ENCODE results near the gene ABCA7. TPM values are rescaled to one million over a fixed set of nuclear protein-coding genes. Genes with fewer than 3 reads are reported as not detected.
A peak's percentile ranks its signal among the peaks of the same experiment; 100 is the strongest.
"Not testable (repeated sequence)": the region's sequence is repeated elsewhere in the genome, so short reads cannot be mapped to it uniquely, and the experiment has no call there.

The ABCA7 gene
- total and polyA plus RNA-seq, 4 donors, result 9.4 to 23.7 (median 15.7) TPM

DNA sequence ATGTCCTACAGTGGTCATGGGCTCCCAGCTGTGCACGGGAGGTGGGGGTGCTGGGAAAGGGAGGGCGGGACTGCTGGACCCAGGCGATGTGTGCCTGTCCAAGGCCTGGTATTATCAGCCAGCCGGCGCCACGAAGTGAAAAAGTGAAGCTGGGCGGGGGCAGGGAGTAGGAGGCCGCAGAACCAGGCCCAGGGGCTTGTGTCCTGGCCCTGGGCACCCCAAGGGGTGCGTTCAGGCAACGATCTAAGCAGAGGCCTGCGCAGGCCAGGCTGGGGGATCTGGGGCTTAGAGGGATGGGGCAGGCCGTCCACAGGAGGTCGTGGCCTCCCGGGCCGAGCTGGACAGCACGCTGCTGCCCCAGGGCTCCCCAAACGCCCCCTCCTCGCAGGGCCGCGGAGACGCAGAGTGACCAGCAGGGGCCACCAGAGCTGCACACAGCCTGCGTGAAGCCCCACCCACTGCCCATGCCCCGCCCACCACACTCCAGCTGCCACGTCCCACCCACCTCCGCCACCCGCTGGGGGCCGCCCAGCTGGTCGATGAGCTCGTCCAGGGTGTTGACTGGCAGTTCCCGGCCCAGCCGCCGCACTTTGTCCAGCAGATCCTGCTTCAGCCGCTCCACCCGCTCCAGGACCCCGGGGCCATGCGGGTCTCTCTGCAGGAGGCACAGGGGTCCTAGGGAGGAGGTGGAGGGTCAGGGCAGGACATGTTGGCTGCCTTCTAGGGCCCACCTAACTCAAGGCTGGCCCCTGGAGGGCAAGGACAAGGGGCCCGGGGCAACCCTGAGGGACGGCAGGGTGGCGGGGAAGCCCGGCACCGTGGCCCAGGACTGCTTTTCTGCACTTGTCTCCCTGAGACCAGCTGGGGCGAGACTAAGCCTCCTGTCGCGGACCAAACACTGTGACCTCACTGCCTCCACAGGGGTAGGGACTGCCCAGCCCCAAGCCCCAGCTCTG lies 73.4 kb downstream of the ABCA7 start:
- Histone ChIP-seq H3K9me3 (ENCODE audit: control insufficient read depth, insufficient read depth, low read length) (no peaks in the 10 kb centered on the region), H3K27me3 (ENCODE audit: control insufficient read depth, insufficient read depth, low read length) (no peaks in the 10 kb centered on the region), H3K36me3 (ENCODE audit: control insufficient read depth, insufficient read depth, low read length) (peaks cover 92% of the 10 kb centered on the region), H3K4me1 (ENCODE audit: control insufficient read depth, insufficient read depth, low read length) (peaks cover 14% of the 10 kb centered on the region), H3K27ac (ENCODE audit: low read depth, low read length) (peak overlapping the region; percentile 81), H3K4me3 (ENCODE audit: low read depth, low read length) (peak overlapping the region; percentile 21)
- DNase-seq (ENCODE audit: low read depth in 4 of 6, low spot score in 6 of 6), result peak in 5 of 6 donors; percentile 66 to 94 (median 76)
- WGBS (ENCODE audit: insufficient coverage), result 36% methylated on average over 36 of the region's 44 CpGs

DNA sequence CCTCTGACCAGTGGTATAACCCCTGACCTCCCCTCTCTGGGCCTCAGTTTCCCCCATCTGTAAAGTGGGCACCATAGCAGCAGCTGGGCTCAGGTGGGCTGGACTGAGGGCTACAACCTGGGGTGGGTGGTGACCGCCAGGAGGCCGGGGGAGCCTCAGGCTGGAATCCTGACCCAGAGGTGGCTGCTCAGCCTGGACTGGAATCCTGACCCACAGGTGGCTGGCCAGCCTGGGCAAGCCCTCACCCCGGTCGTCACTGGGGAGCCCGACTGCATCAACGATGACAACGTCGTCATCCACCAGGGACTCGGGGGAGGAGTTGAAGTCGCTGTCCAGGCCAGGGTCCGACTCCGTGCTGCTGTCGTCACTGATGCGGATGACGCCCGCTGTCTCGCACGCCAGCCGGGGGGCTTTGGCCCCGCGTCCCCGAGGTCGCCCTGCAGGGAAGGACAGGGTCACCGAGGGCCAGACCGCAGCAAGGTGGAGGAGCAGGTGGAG lies 74.1 kb downstream of the ABCA7 start:
- Histone ChIP-seq H3K9me3 (ENCODE audit: control insufficient read depth, insufficient read depth, low read length) (no peaks in the 10 kb centered on the region), H3K4me3 (ENCODE audit: low read depth, low read length) (no peak overlapping the region), H3K27ac (ENCODE audit: low read depth, low read length) (peak overlapping the region; percentile 81), H3K36me3 (ENCODE audit: control insufficient read depth, insufficient read depth, low read length) (peaks cover 92% of the 10 kb centered on the region), H3K27me3 (ENCODE audit: control insufficient read depth, insufficient read depth, low read length) (no peaks in the 10 kb centered on the region), H3K4me1 (ENCODE audit: control insufficient read depth, insufficient read depth, low read length) (peaks cover 14% of the 10 kb centered on the region)
- 91% methylated on average over 25 of the region's 25 CpGs for WGBS (ENCODE audit: insufficient coverage)
- no peak for DNase-seq (ENCODE audit: low read depth in 4 of 6, low spot score in 6 of 6)

DNA sequence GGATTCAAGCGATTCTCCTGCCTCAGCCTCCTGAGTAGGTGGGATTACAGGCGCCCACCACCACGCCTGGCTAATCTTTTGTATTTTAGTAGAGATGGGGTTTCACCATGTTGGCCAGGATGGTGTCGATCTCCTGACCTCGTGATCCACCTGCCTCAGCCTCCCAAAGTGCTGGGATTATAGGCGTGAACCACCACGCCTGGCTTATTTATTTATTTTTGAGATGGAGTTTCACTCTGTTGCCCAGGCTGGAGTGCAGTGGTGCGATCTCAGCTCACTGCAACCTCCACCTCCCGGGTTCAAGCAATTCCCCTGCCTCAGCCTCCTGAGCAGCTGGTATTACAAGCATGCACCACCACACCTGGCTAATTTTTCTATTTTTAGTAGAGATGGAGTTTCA lies 74.8 kb downstream of the ABCA7 start:
- H3K27me3 ChIP-seq (ENCODE audit: control insufficient read depth, insufficient read depth, low read length); DNase-seq (ENCODE audit: low read depth in 4 of 6, low spot score in 6 of 6); H3K27ac ChIP-seq (ENCODE audit: low read depth, low read length); H3K4me3 ChIP-seq (ENCODE audit: low read depth, low read length); H3K9me3 ChIP-seq (ENCODE audit: control insufficient read depth, insufficient read depth, low read length): not testable (repeated sequence)
- peaks cover 14% of the 10 kb centered on the region for H3K4me1 ChIP-seq (ENCODE audit: control insufficient read depth, insufficient read depth, low read length)
- WGBS (ENCODE audit: insufficient coverage), result 88% methylated on average over 3 of the region's 9 CpGs
- peaks cover 92% of the 10 kb centered on the region for H3K36me3 ChIP-seq (ENCODE audit: control insufficient read depth, insufficient read depth, low read length)

Small RNA genes within 50 kb of the gene (small RNA-seq; reads per million reads assigned to genes)
- 0.32 reads per million, percentile 32 among the genes with 10 or more reads in this experiment for gene RNU6-2 (ENCODE audit: low replicate concordance)

Other genes starting within 250 kb of the ABCA7 start
- 10 to 100 TPM; 51.3 to 91.9 TPM for gene PTBP1, start 242.7 kb upstream of the ABCA7 start, total RNA-seq
- 100 to 1,000 TPM; 137 to 152 TPM for gene PTBP1, start 242.7 kb upstream of the ABCA7 start, polyA plus RNA-seq (ENCODE audit: insufficient read length in 2 of 2)
- gene PLPPR3, start 218.2 kb upstream of the ABCA7 start, total RNA-seq, result 10 to 100 TPM; 26.1 to 29.3 TPM
- 100 to 1,000 TPM; 201 to 245 TPM for gene PLPPR3, start 218.2 kb upstream of the ABCA7 start, polyA plus RNA-seq (ENCODE audit: insufficient read length in 2 of 2)
- gene AZU1, start 212.3 kb upstream of the ABCA7 start, total RNA-seq, result 10 to 100 TPM in 1 of 2 donors, 1 to 10 TPM in 1; 2.0 to 14.2 TPM
- gene AZU1, start 212.3 kb upstream of the ABCA7 start, polyA plus RNA-seq (ENCODE audit: insufficient read length in 2 of 2), result 1 to 10 TPM; 3.0 to 3.6 TPM
- 10 to 100 TPM in 1 of 2 donors, 1 to 10 TPM in 1; 3.8 to 37.1 TPM for gene PRTN3, start 199.1 kb upstream of the ABCA7 start, total RNA-seq
- gene PRTN3, start 199.1 kb upstream of the ABCA7 start, polyA plus RNA-seq (ENCODE audit: insufficient read length in 2 of 2), result under 1 TPM; 0.41 to 0.72 TPM
- 10 to 100 TPM in 1 of 2 donors, under 1 TPM in 1; 0.99 to 23.5 TPM for gene ELANE, start 187.8 kb upstream of the ABCA7 start, total RNA-seq
- gene ELANE, start 187.8 kb upstream of the ABCA7 start, polyA plus RNA-seq (ENCODE audit: insufficient read length in 2 of 2), result under 1 TPM in 1 of 2 donors, not detected in 1; 0.18 TPM
- 1 to 10 TPM; 4.2 to 6.5 TPM for gene CFD, start 180.4 kb upstream of the ABCA7 start, total RNA-seq
- gene CFD, start 180.4 kb upstream of the ABCA7 start, polyA plus RNA-seq (ENCODE audit: insufficient read length in 2 of 2), result 1 to 10 TPM; 2.8 to 5.1 TPM
- gene MED16, start 146.9 kb upstream of the ABCA7 start, total RNA-seq, result 10 to 100 TPM; 20.3 to 20.4 TPM
- gene MED16, start 146.9 kb upstream of the ABCA7 start, polyA plus RNA-seq (ENCODE audit: insufficient read length in 2 of 2), result 10 to 100 TPM; 56.5 to 66.1 TPM
- not detected for gene RNU6-9, start 146.6 kb upstream of the ABCA7 start, total RNA-seq
- gene RNU6-9, start 146.6 kb upstream of the ABCA7 start, polyA plus RNA-seq (ENCODE audit: insufficient read length in 2 of 2), result not detected
- gene R3HDM4, start 126.9 kb upstream of the ABCA7 start, total RNA-seq, result 10 to 100 TPM; 20.9 to 23.6 TPM
- gene R3HDM4, start 126.9 kb upstream of the ABCA7 start, polyA plus RNA-seq (ENCODE audit: insufficient read length in 2 of 2), result 10 to 100 TPM; 71.6 to 72.2 TPM
- gene KISS1R, start 122.8 kb upstream of the ABCA7 start, total RNA-seq, result 1 to 10 TPM in 1 of 2 donors, under 1 TPM in 1; 0.50 to 2.1 TPM
- 1 to 10 TPM; 2.3 to 2.7 TPM for gene KISS1R, start 122.8 kb upstream of the ABCA7 start, polyA plus RNA-seq (ENCODE audit: insufficient read length in 2 of 2)
- 10 to 100 TPM in 1 of 2 donors, 1 to 10 TPM in 1; 4.8 to 14.8 TPM for gene ARID3A, start 114.1 kb upstream of the ABCA7 start, total RNA-seq
- gene ARID3A, start 114.1 kb upstream of the ABCA7 start, polyA plus RNA-seq (ENCODE audit: insufficient read length in 2 of 2), result 10 to 100 TPM in 1 of 2 donors, 1 to 10 TPM in 1; 7.2 to 10.5 TPM
- 10 to 100 TPM; 37.4 to 41.7 TPM for gene WDR18, start 55.8 kb upstream of the ABCA7 start, total RNA-seq
- gene WDR18, start 55.8 kb upstream of the ABCA7 start, polyA plus RNA-seq (ENCODE audit: insufficient read length in 2 of 2), result 10 to 100 TPM; 58.3 to 64.0 TPM
- gene GRIN3B, start 39.7 kb upstream of the ABCA7 start, total RNA-seq, result under 1 TPM; 0.22 to 0.30 TPM
- 1 to 10 TPM; 1.3 to 1.5 TPM for gene GRIN3B, start 39.7 kb upstream of the ABCA7 start, polyA plus RNA-seq (ENCODE audit: insufficient read length in 2 of 2)
- gene TMEM259, start 19.0 kb upstream of the ABCA7 start, total RNA-seq, result 10 to 100 TPM; 32.7 to 97.4 TPM
- 100 to 1,000 TPM; 163 to 191 TPM for gene TMEM259, start 19.0 kb upstream of the ABCA7 start, polyA plus RNA-seq (ENCODE audit: insufficient read length in 2 of 2)
- not detected for gene RNU6-2, start 18.6 kb upstream of the ABCA7 start, total RNA-seq
- gene RNU6-2, start 18.6 kb upstream of the ABCA7 start, polyA plus RNA-seq (ENCODE audit: insufficient read length in 2 of 2), result not detected
- 10 to 100 TPM; 26.3 to 43.4 TPM for gene CNN2, start 13.5 kb upstream of the ABCA7 start, total RNA-seq
- 10 to 100 TPM; 35.7 to 40.3 TPM for gene CNN2, start 13.5 kb upstream of the ABCA7 start, polyA plus RNA-seq (ENCODE audit: insufficient read length in 2 of 2)
- 1 to 10 TPM; 5.1 to 7.3 TPM for gene ARHGAP45, start 27.1 kb downstream of the ABCA7 start, total RNA-seq
- gene ARHGAP45, start 27.1 kb downstream of the ABCA7 start, polyA plus RNA-seq (ENCODE audit: insufficient read length in 2 of 2), result 10 to 100 TPM; 16.9 to 17.4 TPM
- gene POLR2E, start 55.3 kb downstream of the ABCA7 start, total RNA-seq, result 10 to 100 TPM; 53.1 to 93.3 TPM
- gene POLR2E, start 55.3 kb downstream of the ABCA7 start, polyA plus RNA-seq (ENCODE audit: insufficient read length in 2 of 2), result 100 to 1,000 TPM; 219 to 221 TPM
- 100 to 1,000 TPM; 123 to 287 TPM for gene GPX4, start 63.9 kb downstream of the ABCA7 start, total RNA-seq
- gene GPX4, start 63.9 kb downstream of the ABCA7 start, polyA plus RNA-seq (ENCODE audit: insufficient read length in 2 of 2), result 100 to 1,000 TPM; 442 to 452 TPM
- 10 to 100 TPM in 1 of 2 donors, 1 to 10 TPM in 1; 7.2 to 10.5 TPM for gene SBNO2, start 134.2 kb downstream of the ABCA7 start, total RNA-seq
- gene SBNO2, start 134.2 kb downstream of the ABCA7 start, polyA plus RNA-seq (ENCODE audit: insufficient read length in 2 of 2), result 10 to 100 TPM; 12.9 to 17.9 TPM
- 10 to 100 TPM; 35.4 to 60.0 TPM for gene STK11, start 165.7 kb downstream of the ABCA7 start, total RNA-seq
- gene STK11, start 165.7 kb downstream of the ABCA7 start, polyA plus RNA-seq (ENCODE audit: insufficient read length in 2 of 2), result 10 to 100 TPM; 57.5 to 66.6 TPM
- gene CBARP, start 197.9 kb downstream of the ABCA7 start, total RNA-seq, result 1 to 10 TPM; 2.7 to 4.6 TPM
- 10 to 100 TPM; 35.4 to 38.6 TPM for gene CBARP, start 197.9 kb downstream of the ABCA7 start, polyA plus RNA-seq (ENCODE audit: insufficient read length in 2 of 2)
- gene ATP5F1D, start 201.6 kb downstream of the ABCA7 start, total RNA-seq, result 10 to 100 TPM; 17.4 to 90.8 TPM
- gene ATP5F1D, start 201.6 kb downstream of the ABCA7 start, polyA plus RNA-seq (ENCODE audit: insufficient read length in 2 of 2), result 100 to 1,000 TPM; 198 to 219 TPM
- 10 to 100 TPM; 13.3 to 13.9 TPM for gene MIDN, start 208.5 kb downstream of the ABCA7 start, total RNA-seq
- 10 to 100 TPM; 95.3 to 97.1 TPM for gene MIDN, start 208.5 kb downstream of the ABCA7 start, polyA plus RNA-seq (ENCODE audit: insufficient read length in 2 of 2)
- gene CIRBP, start 229.2 kb downstream of the ABCA7 start, total RNA-seq, result 100 to 1,000 TPM; 323 to 565 TPM
- gene CIRBP, start 229.2 kb downstream of the ABCA7 start, polyA plus RNA-seq (ENCODE audit: insufficient read length in 2 of 2), result 100 to 1,000 TPM; 684 to 821 TPM
- 10 to 100 TPM in 1 of 2 donors, 1 to 10 TPM in 1; 3.7 to 21.3 TPM for gene FAM174C, start 235.4 kb downstream of the ABCA7 start, total RNA-seq
- 10 to 100 TPM; 29.2 to 32.9 TPM for gene FAM174C, start 235.4 kb downstream of the ABCA7 start, polyA plus RNA-seq (ENCODE audit: insufficient read length in 2 of 2)
- 1 to 10 TPM; 2.1 to 4.5 TPM for gene EFNA2, start 245.8 kb downstream of the ABCA7 start, total RNA-seq
- gene EFNA2, start 245.8 kb downstream of the ABCA7 start, polyA plus RNA-seq (ENCODE audit: insufficient read length in 2 of 2), result 10 to 100 TPM; 17.0 to 18.7 TPM

All from spinal cord (tissue), 10 donors.